T-helper 17 cell (primary cell): ENCODE results near the gene COPA. TPM values are rescaled to one million over a fixed set of nuclear protein-coding genes. Genes with fewer than 3 reads are reported as not detected.
A peak's percentile ranks its signal among the peaks of the same experiment; 100 is the strongest.
"Not testable (repeated sequence)": the region's sequence is repeated elsewhere in the genome, so short reads cannot be mapped to it uniquely, and the experiment has no call there.

Experiments used
- ATAC-seq: fragments of 150-1000 bp; cut with Tn5 transposase; 2 replicates; pipeline ENCODE4 v1.10.0; 2021; ENCODE audit warnings: mild to moderate bottlenecking, moderate library complexity
- DNase-seq, 3 donors: peaks; one replicate each; pipeline versions ENCODE4 v3.0.0 to v3.0.0-alpha.2; 2020 to 2021
- H3K9me3 ChIP-seq: one replicate; pipeline ENCODE4 v1.7.0; 2013; ENCODE audit warnings: low read length, mild to moderate bottlenecking; ENCODE audit not compliant: control insufficient read depth, poor library complexity, severe bottlenecking
- H3K27ac Mint-ChIP-seq: one replicate; pipeline ENCODE4 v1.8.0; 2022; ENCODE audit warnings: mild to moderate bottlenecking, moderate library complexity, mixed read lengths
- H3K27me3 Mint-ChIP-seq: one replicate; pipeline ENCODE4 v1.8.0; 2022; ENCODE audit warnings: mixed read lengths
- H3K36me3 Mint-ChIP-seq: one replicate; pipeline ENCODE4 v1.8.0; 2022; ENCODE audit warnings: low read depth, mixed read lengths
- H3K4me1 Mint-ChIP-seq: one replicate; pipeline ENCODE4 v1.8.0; 2022; ENCODE audit warnings: mild to moderate bottlenecking, mixed read lengths
- H3K4me3 Mint-ChIP-seq: one replicate; pipeline ENCODE4 v1.8.0; 2022; ENCODE audit warnings: mild to moderate bottlenecking, moderate library complexity, mixed read lengths
- total RNA-seq, 4 donors: library from RNA in 2 of 4; stranded (reverse) in 2 of 4; gene quantifications; one replicate each; pipeline ENCODE4 v1.2.3 and lab custom pipeline; 2022 to 2026

The COPA gene
- 100 to 1,000 TPM; 122 to 143 TPM for total RNA-seq
- total RNA-seq (lab: John Stamatoyannopoulos, UW) = 158 to 218 reads per million in 2 donors

GRCh38 chr1:160342953-160343869, at the start of gene COPA, which contains the start of gene NCSTN:
Gene COPA, minus strand, starts transcription at chr1:160343250. Its CDS starts 80 bp downstream, at chr1:160343170.
Gene NCSTN, plus strand, starts transcription at chr1:160343383. Its CDS starts 14 bp downstream, at chr1:160343397.
- peak within 1 kb of the TSS; percentile 100 for H3K4me3 Mint-ChIP-seq
- ATAC-seq = peak; percentile 98
- H3K27ac Mint-ChIP-seq = peak within 1 kb of the TSS; percentile 100
- no peaks in the 10 kb centered on the region for H3K9me3 ChIP-seq
- DNase-seq = peak; percentile 76 to 81 (median 76)
- H3K4me1 Mint-ChIP-seq = peaks cover 41% of the 10 kb centered on the region
- H3K36me3 Mint-ChIP-seq = peaks cover 17% of the 10 kb centered on the region
- H3K27me3 Mint-ChIP-seq = no peaks in the 10 kb centered on the region

DNA sequence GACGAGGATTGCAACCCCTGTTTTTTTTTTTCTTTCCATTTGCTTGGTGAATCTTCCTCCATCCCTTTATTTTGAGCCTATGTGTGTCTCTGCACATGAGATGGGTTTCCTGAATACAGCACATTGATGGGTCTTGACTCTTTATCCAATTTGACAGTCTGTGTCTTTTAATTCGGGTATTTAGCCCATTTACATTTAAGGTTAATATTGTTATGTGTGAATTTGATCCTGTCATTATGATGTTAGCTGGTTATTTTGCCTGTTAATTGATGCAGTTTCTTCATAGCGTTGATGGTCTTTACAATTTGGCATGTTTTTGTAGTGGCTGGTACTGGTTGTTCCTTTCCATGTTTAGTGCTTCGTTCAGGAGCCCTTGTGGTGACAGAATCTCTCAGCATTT, 45.4 kb upstream of the COPA start:
- not testable (repeated sequence) for H3K9me3 ChIP-seq, H3K4me3 Mint-ChIP-seq, H3K36me3 Mint-ChIP-seq, H3K4me1 Mint-ChIP-seq, H3K27ac Mint-ChIP-seq, ATAC-seq, DNase-seq
- H3K27me3 Mint-ChIP-seq = peaks cover 21% of the 10 kb centered on the region

GRCh38 chr1:160384812-160385211, 41.8 kb upstream of the COPA start:
- DNase-seq, H3K27me3 Mint-ChIP-seq, ATAC-seq, H3K27ac Mint-ChIP-seq, H3K4me3 Mint-ChIP-seq, H3K36me3 Mint-ChIP-seq, H3K4me1 Mint-ChIP-seq, H3K9me3 ChIP-seq: not testable (repeated sequence)

- no peak overlapping the region for H3K4me3 Mint-ChIP-seq
- H3K36me3 Mint-ChIP-seq = no peaks in the 10 kb centered on the region
- H3K9me3 ChIP-seq = no peaks in the 10 kb centered on the region
- peaks cover 10% of the 10 kb centered on the region for H3K27me3 Mint-ChIP-seq
- DNase-seq = no peak
- H3K27ac Mint-ChIP-seq = no peak overlapping the region
- ATAC-seq = no peak
- H3K4me1 Mint-ChIP-seq = peaks cover 17% of the 10 kb centered on the region
These were observed 34.6 kb upstream of the COPA start for GRCh38 chr1:160377585-160378206.

GRCh38 chr1:160376525-160377131, 33.6 kb upstream of the COPA start:
- peak; percentile 74 for ATAC-seq
- peaks cover 17% of the 10 kb centered on the region for H3K4me1 Mint-ChIP-seq
- H3K36me3 Mint-ChIP-seq = no peaks in the 10 kb centered on the region
- DNase-seq = no peak
- peak overlapping the region; percentile 56 for H3K4me3 Mint-ChIP-seq
- H3K27me3 Mint-ChIP-seq = peaks cover 10% of the 10 kb centered on the region
- H3K9me3 ChIP-seq = no peaks in the 10 kb centered on the region
- no peak overlapping the region for H3K27ac Mint-ChIP-seq

DNA sequence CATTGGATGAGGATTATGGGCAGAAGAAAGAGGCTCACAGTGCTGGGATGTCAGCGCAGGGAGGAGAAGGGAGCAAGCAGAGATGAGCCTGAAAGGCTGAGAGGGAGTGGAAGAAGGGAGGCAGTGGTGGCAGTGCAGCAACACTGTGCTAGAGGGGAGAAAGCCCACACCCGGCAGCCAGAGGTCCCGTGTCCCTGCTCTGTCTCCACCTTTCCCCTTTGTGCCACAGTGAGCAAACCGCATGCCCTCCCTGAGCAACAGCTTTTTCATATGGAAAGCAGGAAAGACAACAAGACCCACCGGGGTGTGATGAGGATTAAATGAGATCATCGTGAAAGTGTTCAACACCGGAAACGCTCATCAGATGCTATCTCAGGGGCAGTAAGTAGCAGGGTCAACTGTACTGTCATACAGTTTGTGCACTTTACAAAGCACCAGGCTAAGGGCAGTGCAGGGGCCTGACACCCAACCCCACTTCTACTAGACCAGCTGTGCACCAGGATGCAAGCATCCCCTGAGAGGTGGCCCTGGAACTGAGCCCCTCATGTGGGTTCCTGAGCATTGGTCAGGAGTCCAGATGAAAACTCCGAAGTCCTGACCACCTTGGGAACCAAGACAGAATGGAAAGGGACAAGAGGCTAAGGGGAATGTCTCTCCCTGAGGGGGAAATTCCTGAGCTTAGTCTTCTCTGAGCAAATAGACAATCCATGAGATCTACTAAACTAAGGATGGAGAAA, 32.9 kb upstream of the COPA start:
- no peak overlapping the region for H3K27ac Mint-ChIP-seq
- H3K4me1 Mint-ChIP-seq = peaks cover 17% of the 10 kb centered on the region
- peaks cover 10% of the 10 kb centered on the region for H3K27me3 Mint-ChIP-seq
- no peaks in the 10 kb centered on the region for H3K9me3 ChIP-seq
- H3K4me3 Mint-ChIP-seq = peak overlapping the region; percentile 56
- DNase-seq (no peak), ATAC-seq (peak; percentile 28)
- H3K36me3 Mint-ChIP-seq = no peaks in the 10 kb centered on the region

DNA sequence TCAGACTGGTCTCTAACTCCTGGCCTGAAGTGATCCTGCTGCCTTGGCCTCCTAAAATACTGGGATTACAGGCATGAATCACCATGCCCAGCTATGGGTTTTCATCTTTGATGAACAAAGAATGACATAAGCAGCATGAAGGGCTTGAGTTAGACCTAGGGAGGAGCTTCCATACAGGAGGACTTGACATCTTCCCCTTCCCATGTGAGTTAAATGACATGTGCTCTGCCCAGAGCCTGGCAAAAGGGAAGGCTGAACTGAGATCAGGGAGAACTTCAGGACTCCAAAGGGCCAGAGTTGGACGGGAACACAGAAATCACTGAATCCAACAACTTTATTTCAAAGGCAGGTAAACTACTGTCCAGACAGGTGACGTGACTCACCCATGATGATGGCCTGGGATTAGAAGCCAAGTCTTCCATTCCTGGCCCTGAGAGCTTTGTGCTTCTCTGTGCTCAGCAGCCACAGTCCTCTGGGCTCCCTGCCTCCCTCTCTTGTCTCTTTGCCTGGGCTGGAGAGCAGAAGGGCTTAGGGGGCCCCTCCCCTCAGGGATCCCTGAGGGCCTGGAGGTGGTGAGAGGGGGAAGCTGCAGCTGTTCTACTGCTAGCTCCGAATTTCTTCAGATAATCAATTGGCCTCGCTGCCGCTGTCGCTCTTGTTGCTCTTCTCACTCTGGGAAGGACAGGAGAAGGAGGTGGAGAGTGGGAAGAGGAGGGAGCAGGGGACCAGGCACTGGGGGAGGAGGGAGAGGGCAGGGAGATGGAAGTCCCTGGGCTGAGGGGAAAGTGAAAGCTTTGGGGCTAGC, 31.5 kb upstream of the COPA start:
- Mint-ChIP-seq H3K4me1 (peaks cover 17% of the 10 kb centered on the region), H3K36me3 (no peaks in the 10 kb centered on the region), H3K27me3 (peaks cover 10% of the 10 kb centered on the region), H3K27ac (no peak overlapping the region), H3K4me3 (no peak overlapping the region)
- DNase-seq = no peak
- no peaks in the 10 kb centered on the region for H3K9me3 ChIP-seq
- ATAC-seq = no peak

GRCh38 chr1:160373696-160374095, 30.6 kb upstream of the COPA start:
- ATAC-seq = no peak
- no peak overlapping the region for H3K27ac Mint-ChIP-seq
- H3K4me3 Mint-ChIP-seq = no peak overlapping the region
- no peaks in the 10 kb centered on the region for H3K9me3 ChIP-seq
- DNase-seq = no peak
- peaks cover 10% of the 10 kb centered on the region for H3K27me3 Mint-ChIP-seq
- H3K36me3 Mint-ChIP-seq = no peaks in the 10 kb centered on the region
- H3K4me1 Mint-ChIP-seq = peaks cover 17% of the 10 kb centered on the region

DNA sequence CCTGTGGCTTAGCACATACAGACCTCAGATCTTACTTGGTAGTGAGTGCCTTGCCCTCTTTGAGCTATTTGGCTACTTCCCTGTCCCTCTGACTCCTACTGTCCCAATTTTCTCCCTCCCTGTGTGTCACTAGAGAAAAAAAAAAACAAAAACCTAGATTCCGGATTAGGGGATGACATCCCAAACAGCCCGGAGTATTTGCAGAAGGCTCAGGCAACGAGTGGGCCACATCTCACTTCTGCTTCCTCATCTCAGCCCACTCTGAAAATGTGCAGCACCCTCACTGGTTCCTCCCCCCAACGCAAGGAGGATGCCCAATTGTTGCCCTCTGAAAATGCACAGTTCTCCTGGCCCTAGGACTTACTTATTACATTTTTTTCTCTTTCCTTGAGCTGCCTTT, 28.7 kb upstream of the COPA start:
- no peaks in the 10 kb centered on the region for H3K9me3 ChIP-seq
- no peak overlapping the region for H3K4me3 Mint-ChIP-seq
- DNase-seq (no peak), ATAC-seq (no peak)
- no peak overlapping the region for H3K27ac Mint-ChIP-seq
- peaks cover 18% of the 10 kb centered on the region for H3K4me1 Mint-ChIP-seq
- H3K36me3 Mint-ChIP-seq = no peaks in the 10 kb centered on the region
- H3K27me3 Mint-ChIP-seq = peaks cover 10% of the 10 kb centered on the region

- no peak for DNase-seq
- H3K4me3 Mint-ChIP-seq = no peak overlapping the region
- H3K36me3 Mint-ChIP-seq = no peaks in the 10 kb centered on the region
- no peak for ATAC-seq
- H3K27ac Mint-ChIP-seq = no peak overlapping the region
- no peaks in the 10 kb centered on the region for H3K9me3 ChIP-seq
- H3K4me1 Mint-ChIP-seq = peaks cover 13% of the 10 kb centered on the region
- peaks cover 9% of the 10 kb centered on the region for H3K27me3 Mint-ChIP-seq
These were observed 28.2 kb upstream of the COPA start for GRCh38 chr1:160371346-160371631.

GRCh38 chr1:160370561-160371345, 27.7 kb upstream of the COPA start:
- Mint-ChIP-seq H3K4me1 (peaks cover 11% of the 10 kb centered on the region), H3K36me3 (no peaks in the 10 kb centered on the region), H3K27me3 (peaks cover 4% of the 10 kb centered on the region), H3K27ac (no peak overlapping the region), H3K4me3 (no peak overlapping the region)
- DNase-seq (no peak), ATAC-seq (no peak)
- no peaks in the 10 kb centered on the region for H3K9me3 ChIP-seq

DNA sequence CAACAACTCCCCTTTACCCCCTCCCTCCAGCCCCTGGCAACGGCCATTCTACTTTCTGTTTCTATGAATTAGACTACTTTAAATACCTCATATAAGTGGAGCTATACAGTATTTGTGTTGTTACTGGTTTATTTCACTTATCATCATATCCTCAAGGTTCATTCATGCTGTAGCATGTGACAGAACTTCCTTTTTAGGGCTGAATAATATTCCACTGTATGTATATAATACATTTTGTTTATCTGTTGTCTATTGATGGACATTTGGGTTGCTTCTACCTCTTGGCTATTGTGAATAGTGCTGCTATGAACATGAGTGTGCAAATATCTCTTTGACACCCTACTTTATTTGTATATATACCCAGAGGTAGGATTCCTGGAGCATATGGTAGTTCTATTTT, 26.0 kb upstream of the COPA start:
- H3K4me3 Mint-ChIP-seq = no peak overlapping the region
- H3K9me3 ChIP-seq = no peaks in the 10 kb centered on the region
- no peaks in the 10 kb centered on the region for H3K27me3 Mint-ChIP-seq
- no peaks in the 10 kb centered on the region for H3K36me3 Mint-ChIP-seq
- H3K27ac Mint-ChIP-seq = no peak overlapping the region
- DNase-seq (no peak), ATAC-seq (no peak)
- peaks cover 12% of the 10 kb centered on the region for H3K4me1 Mint-ChIP-seq
